HG02884 (cell line): Measurements from ENCODE around the gene NEGR1.

ENCODE experiments used
- ATAC-seq: cut with Tn5 transposase; IDR thresholded peaks from one replicate; pipeline ENCODE4 v1.9.1; 2021; ENCODE audit warnings: mild to moderate bottlenecking, moderate library complexity; ENCODE audit not compliant: unreplicated experiment

NEGR1 gene

DNA sequence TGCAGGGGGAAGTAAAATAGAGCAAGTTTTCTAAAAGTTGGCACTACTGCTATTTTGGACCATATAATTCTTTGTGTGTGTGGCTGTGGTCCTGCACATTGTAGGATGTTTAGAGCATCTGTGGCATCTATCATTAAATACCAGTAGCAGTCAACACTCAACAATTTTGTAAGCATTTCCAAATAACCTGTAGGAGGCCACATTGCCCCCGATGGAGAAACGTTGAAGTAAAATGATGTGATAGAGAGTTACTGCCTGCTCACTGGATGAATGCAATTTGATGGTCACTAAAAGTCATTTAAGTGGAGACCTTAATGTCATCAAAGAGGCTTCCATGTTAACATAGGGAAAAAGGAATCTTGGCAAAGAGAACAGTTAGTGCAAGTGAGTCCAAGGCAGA lies 560.8 kb downstream of the NEGR1 start:
- ATAC-seq = no peak

GRCh38 chr1:71719330-71719729 lies 563.0 kb downstream of the NEGR1 start:
- no peak for ATAC-seq

DNA sequence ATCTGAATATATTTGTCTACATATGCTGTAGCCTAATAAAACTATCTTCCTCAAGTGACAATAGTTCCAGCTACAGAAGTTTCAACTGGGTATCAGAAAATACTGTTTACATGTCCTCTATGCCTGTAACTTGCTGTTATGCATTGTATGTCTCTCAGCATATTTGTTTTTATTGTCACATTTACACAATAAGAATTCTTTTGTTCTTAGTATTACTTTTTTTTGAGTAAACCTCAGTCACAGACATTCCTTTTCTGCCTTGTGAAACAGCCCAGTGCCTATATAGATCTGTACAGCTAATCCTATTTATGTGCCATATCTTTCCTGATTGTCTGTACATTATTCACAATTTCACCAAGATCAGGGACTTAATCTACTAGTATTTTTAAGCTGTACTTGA lies 565.2 kb downstream of the NEGR1 start:
- ATAC-seq = no peak

- no peak for ATAC-seq
Measured at GRCh38 chr1:71711456-71711855, 570.9 kb downstream of the NEGR1 start.

DNA sequence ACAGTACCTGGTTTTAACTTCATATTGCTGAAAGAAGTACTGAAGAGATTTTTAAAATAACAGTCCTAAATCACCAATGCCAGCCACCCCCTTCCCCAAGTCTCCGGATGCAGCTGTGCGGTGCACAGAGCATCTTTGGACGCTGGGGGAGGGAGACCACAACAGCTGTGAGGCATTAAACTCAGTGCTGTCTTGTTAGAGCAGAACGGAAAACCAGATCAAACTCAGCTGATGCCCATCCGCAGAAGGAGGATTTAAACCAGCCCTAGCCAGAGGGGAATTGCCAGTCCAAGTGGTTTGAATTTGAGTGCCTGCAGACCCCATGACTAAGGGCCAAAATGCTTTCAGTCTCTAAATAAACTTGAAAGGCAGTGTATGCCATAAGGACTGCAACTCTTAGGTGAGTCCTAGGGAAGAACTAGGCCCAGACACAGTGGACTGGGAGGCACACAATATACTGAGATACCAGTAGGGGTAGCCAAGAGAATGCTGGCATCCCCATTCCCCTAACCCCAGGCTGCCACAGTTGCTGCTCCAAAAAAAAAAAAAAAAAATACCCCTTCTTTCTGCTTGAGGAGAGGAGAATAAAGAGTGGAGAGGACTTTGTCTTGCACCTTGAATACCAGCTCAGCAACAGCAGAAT lies 576.2 kb downstream of the NEGR1 start:
- no peak for ATAC-seq

DNA sequence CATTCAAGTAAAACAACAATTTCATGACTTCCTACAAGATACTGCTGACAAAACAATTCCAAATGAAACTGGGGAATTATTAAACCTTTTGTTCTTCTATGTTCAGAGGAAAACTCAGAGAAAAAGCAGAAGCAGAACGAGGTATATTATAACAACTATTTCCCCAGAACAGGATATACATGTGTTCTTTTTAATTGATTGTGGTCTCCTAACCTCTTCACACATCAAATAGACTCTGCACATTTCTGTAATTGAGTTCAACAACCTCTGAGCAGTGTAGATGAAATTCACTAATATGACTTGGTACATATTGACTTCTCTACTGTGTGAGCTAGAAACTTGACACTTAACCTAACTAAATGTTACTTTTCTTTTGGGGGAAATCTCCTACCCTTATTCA lies 584.2 kb downstream of the NEGR1 start:
- ATAC-seq = no peak

GRCh38 chr1:71695821-71696220 lies 586.5 kb downstream of the NEGR1 start:
- no peak for ATAC-seq

GRCh38 chr1:71695084-71695483 lies 587.3 kb downstream of the NEGR1 start:
- no peak for ATAC-seq

DNA sequence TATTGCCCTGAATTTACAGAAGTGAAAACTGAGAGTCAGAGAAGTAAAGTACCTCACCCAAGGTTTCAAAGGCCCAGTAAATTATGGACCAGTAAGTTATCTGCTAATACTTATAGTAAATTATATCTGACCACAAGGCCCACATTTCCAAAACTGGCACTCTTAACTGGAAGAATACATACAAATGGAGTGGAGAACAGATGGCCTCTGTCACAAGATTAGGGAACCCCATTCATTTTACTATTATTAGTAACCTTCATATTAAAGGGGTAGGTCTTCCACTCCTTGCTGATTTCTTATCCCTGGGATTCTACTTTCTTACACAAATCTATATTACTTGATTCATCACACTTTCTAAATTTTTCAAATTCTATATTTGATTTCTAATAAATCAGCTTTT lies 588.8 kb downstream of the NEGR1 start:
- no peak for ATAC-seq

DNA sequence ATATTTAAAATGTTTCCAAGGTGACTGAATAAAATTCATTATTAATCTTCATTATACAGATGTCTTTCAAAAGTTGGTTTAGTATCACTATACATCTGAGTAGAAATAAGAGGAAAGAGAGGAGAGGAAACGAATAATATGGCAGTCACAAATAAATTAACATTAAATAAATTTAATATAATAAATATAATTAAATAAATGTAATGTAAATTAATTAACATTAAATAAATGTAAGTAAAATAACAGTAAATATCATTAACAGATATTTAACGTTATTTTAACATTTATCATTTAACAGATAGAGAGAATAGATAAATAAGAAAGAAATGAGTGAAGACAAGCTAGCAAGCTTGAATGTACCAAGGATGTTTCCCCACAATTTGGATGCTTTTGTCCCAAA lies 592.7 kb downstream of the NEGR1 start:
- no peak for ATAC-seq

- no peak for ATAC-seq
Measured at GRCh38 chr1:71687376-71687775, 595.0 kb downstream of the NEGR1 start.

GRCh38 chr1:71676979-71677925 lies 605.1 kb downstream of the NEGR1 start:
- ATAC-seq = no peak

- ATAC-seq = no peak
Measured at GRCh38 chr1:71668065-71668464, 614.3 kb downstream of the NEGR1 start.

DNA sequence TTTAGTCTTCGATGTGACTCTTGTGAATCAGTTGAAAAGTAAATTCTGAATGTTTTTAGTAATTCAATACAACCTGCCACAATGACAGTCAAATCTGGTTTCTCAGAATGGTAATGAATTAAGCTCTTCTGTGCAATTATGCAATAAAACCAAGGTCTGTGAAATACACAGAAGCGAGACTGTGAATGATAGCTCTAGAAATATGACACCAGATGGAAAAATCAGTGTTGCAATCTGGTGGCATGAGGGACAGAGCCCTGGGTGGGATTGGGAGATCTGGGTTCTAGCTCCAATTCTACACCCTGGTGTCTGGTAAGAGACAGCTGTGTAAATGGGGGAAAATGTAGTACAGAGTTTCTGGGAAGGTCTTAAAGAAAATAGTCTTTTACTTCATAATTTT lies 615.1 kb downstream of the NEGR1 start:
- no peak for ATAC-seq

- no peak for ATAC-seq
Measured at GRCh38 chr1:71666609-71667008, 615.7 kb downstream of the NEGR1 start.

DNA sequence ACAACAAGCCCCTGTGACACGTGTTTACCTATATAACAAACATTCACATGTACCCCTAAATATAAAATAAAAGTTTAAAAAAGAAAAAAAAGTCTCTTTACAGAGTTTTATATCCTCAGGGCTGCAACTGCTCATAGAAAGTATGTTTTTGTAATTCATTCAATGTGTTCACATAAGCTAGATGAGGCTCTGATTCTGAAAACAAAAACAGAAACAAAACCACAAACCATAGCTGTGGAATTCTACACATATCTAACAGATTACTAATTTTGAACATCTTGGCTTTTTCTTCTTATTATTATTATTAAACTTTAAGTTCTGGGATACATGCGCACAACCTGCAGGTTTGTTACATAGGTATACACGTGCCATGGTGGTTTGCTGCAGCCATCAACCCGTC lies 621.9 kb downstream of the NEGR1 start:
- ATAC-seq = no peak

- no peak for ATAC-seq
Measured at GRCh38 chr1:71657891-71658679, 624.3 kb downstream of the NEGR1 start.

DNA sequence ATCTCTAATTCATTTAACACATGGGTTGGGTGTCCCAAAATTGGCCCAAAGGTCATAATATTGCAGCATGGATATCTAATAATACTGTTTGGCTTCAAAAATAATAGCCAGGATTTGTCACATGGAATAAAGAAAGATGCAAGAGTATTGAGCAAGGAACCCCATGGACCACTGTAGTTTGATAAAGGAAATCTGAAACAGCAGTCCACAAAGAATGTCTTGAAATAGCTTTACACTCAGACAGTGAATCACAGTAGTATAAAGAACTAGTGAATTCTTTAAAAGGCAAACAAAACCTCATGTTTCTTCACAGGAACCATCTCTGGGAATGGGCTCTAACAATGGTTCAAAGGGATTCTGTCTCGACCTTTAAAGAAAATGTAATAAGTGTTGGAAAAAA lies 625.4 kb downstream of the NEGR1 start:
- no peak for ATAC-seq

- ATAC-seq = no peak
Measured at GRCh38 chr1:71655604-71656003, 626.7 kb downstream of the NEGR1 start.

DNA sequence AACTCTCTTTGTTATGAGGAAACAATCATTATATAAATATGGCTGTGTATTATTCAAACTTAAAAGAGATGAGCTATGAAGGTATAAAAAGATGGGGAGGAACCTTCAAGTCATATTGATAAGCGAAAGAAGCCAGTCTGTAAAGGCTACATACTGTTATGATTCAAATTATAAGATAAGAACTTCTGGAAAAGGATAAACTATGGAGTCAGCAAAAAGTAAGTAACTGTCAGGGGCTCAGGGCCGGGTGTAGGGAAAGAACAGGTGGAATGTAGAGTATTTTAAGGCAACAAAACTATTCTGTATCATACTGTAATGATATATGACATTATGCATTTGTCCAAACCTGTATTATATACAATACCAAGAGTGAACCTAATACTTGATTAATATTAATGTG lies 628.4 kb downstream of the NEGR1 start:
- no peak for ATAC-seq

DNA sequence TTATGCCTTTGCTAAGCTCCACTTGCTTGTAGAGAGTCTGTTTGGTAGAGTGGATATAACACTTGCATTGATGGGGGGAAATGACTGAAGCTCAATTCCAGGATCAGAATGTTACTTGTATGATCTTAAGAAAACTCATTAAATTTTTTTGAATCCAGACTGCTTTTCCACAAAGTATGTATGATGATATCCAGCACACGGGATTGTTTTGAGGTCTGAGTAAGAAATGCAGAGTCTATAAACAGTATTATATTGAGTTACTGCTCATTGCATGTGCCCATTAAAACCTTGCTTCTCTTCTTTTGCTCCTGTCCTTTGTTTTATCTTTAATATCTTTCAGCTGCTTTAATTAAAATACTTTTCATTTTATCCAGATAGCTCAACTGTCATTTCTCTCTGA lies 631.1 kb downstream of the NEGR1 start:
- no peak for ATAC-seq

- no peak for ATAC-seq
Measured at GRCh38 chr1:71650119-71650518, 632.2 kb downstream of the NEGR1 start.
